K562 (cell line): ENCODE data around the gene LRRFIP2. TPM values are rescaled to one million over a fixed set of nuclear protein-coding genes. Genes with fewer than 3 reads are reported as not detected.

Experiments
- CBX2 ChIP-seq: fragments of 200-600 bp; sonication (generic); IDR thresholded peaks from one replicate; pipeline ENCODE4 v1.6.1; 2012; ENCODE audit warnings: mild to moderate bottlenecking, low read length, inconsistent platforms; ENCODE audit not compliant: insufficient read depth, poor library complexity, severe bottlenecking
- EHMT2 ChIP-seq: fragments of 450-650 bp; IDR thresholded peaks from 2 replicates; pipeline ENCODE4 v1.6.1; 2018; ENCODE audit warnings: antibody characterized with exemption
- GTF2B ChIP-seq: IDR thresholded peaks from 2 replicates; pipeline ENCODE4 v1.6.1; 2011; ENCODE audit not compliant: insufficient read length; ENCODE audit errors: extremely low read depth
- JUND ChIP-seq, 2 experiments: IDR thresholded peaks; 2 replicates in 1 of 2; 3 replicates in 1 of 2; pipeline ENCODE4 v1.6.1; 2011; ENCODE audit warnings: borderline replicate concordance in 2 of 2, low read depth in 2 of 2, low read length in 2 of 2, improper control_type of control experiment in 1 of 2, missing biosample characterization in 1 of 2, missing genetic modification characterization in 1 of 2, missing genetic modification reagents in 1 of 2
- NFIC ChIP-seq: fragments of 450-650 bp; IDR thresholded peaks from 2 replicates; pipeline ENCODE4 v1.6.1; 2017; ENCODE audit warnings: mild to moderate bottlenecking, inconsistent platforms
- SMAD4 ChIP-seq: fragments of 250-450 bp; sonication (Bioruptor Pico); conservative IDR thresholded peaks from 2 replicates; pipeline ENCODE4 v1.8.0; 2021; ENCODE audit warnings: inconsistent platforms, mild to moderate bottlenecking, moderate library complexity
- SNAPC5 ChIP-seq: fragments of 250-450 bp; sonication (Bioruptor Pico); IDR thresholded peaks from 2 replicates; pipeline ENCODE4 v1.8.0; 2021; ENCODE audit warnings: moderate library complexity, mild to moderate bottlenecking, inconsistent platforms
- SPI1 ChIP-seq: IDR thresholded peaks from 2 replicates; pipeline ENCODE4 v1.6.1; 2011; ENCODE audit warnings: low read depth, low read length, control low read depth, borderline replicate concordance
- TRIM24 ChIP-seq, 2 experiments: fragments of 450-650 bp; IDR thresholded peaks; 2 replicates each; pipeline ENCODE4 v1.6.1; 2016
- ZMIZ1 ChIP-seq, 2 experiments: fragments of 150-350 bp in 1 of 2; IDR thresholded peaks; 2 replicates each; pipeline ENCODE4 v1.6.1; 2012 to 2016; ENCODE audit warnings: low read depth in 2 of 2, low read length in 2 of 2, mild to moderate bottlenecking in 1 of 2, moderate library complexity in 1 of 2
- ZNF277 ChIP-seq: fragments of 250-450 bp; sonication (Bioruptor Pico); IDR thresholded peaks from 2 replicates; pipeline ENCODE4 v1.8.0; 2022; ENCODE audit warnings: inconsistent platforms, mild to moderate bottlenecking, moderate library complexity, borderline replicate concordance
- ZNF318 ChIP-seq, 2 experiments: fragments of 450-650 bp; IDR thresholded peaks; 2 replicates each; pipeline ENCODE4 v1.6.1; 2016; ENCODE audit warnings: mild to moderate bottlenecking in 2 of 2, borderline replicate concordance in 1 of 2, low read depth in 1 of 2, moderate library complexity in 1 of 2
- polyA plus RNA-seq, 8 experiments: library from polyadenylated mRNA; depleted of rRNA in 4 of 8; stranded (reverse) in 5 of 8; unstranded in 3 of 8; fragments of >200 nt; fragmentation: Nextera tagmentation in 2 of 8; fragmentation: Illumina TruSeq in 1 of 8; extraction: Ambion mirVana in 2 of 8; extraction: Trizol in 1 of 8; gene quantifications; 2 replicates each; pipeline versions ENCODE4 v1.2.1 to v1.2.3, GENCODE V29; 2011 to 2014; ENCODE audit warnings: inconsistent platforms in 1 of 8, missing spikeins in 1 of 8
- total RNA-seq, 7 experiments: library from RNA; depleted of rRNA in 6 of 7; stranded (reverse); fragments of >200 nt in 6 of 7; fragmentation: Illumina TruSeq in 2 of 7; extraction: Trizol in 2 of 7; gene quantifications; 2 replicates each; pipeline versions ENCODE4 v1.2.1 to v1.2.3, GENCODE V29; 2011 to 2021; ENCODE audit warnings: low replicate concordance in 1 of 7

Gene LRRFIP2
- total and polyA plus RNA-seq, 9 of the 15 experiments (the other 6 are each of a cell fraction or from before 2014, with no cell fraction given): 9.9 to 53.9 (median 42.7) TPM

- TF ChIP-seq SNAPC5 (CRISPR knock-in tag) (no peak), JUND (IDR thresholded peaks at IDR 0.05; ENCODE audit: borderline replicate concordance, low read depth, low read length) (no peak), JUND (tag; IDR thresholded peaks at IDR 0.05; ENCODE audit: borderline replicate concordance, low read depth, low read length) (0 out of 3 replicates have a peak, but pooled peaks have one; percentile 17), ZNF277 (CRISPR knock-in tag) (no peak), GTF2B (no peak), SMAD4 (CRISPR knock-in tag) (0 out of 2 replicates have a peak, but pooled peaks have one; percentile 14), TRIM24 (IDR thresholded peaks at IDR 0.05) (peak; percentile 43 to 68; a peak in 3 of 4 replicates), NFIC (peak; percentile 99), ZNF318 (IDR thresholded peaks at IDR 0.05; ENCODE audit: borderline replicate concordance in 1 of 2, low read depth in 1 of 2) (no peak), CBX2 (no peak), SPI1 (no peak), EHMT2 (no peak), ZMIZ1 (IDR thresholded peaks at IDR 0.05; ENCODE audit: low read depth in 2 of 2, low read length in 2 of 2) (no peak)
Observed at GRCh38 chr3:37028329-37028728, 146.1 kb downstream of the LRRFIP2 start (continued).
